Uterus (tissue), 2 donors: ENCODE data around the gene ZMPSTE24.

Source experiments
- CTCF ChIP-seq, 4 experiments: fragments of 200-600 bp in 2 of 4; fragments of 450-650 bp in 2 of 4; sonication (generic) in 2 of 4; IDR thresholded peaks; one replicate each; pipeline ENCODE4 v1.5.1; 2016 to 2019; ENCODE audit warnings: antibody characterized with exemption in 4 of 4, mild to moderate bottlenecking in 2 of 4, moderate library complexity in 1 of 4
- POLR2A ChIP-seq, 2 donors: fragments of 450-650 bp; IDR thresholded peaks; one replicate each; pipeline ENCODE4 v1.6.1; 2016; ENCODE audit warnings: antibody characterized with exemption in 2 of 2, mild to moderate bottlenecking in 1 of 2, moderate library complexity in 1 of 2

DNA sequence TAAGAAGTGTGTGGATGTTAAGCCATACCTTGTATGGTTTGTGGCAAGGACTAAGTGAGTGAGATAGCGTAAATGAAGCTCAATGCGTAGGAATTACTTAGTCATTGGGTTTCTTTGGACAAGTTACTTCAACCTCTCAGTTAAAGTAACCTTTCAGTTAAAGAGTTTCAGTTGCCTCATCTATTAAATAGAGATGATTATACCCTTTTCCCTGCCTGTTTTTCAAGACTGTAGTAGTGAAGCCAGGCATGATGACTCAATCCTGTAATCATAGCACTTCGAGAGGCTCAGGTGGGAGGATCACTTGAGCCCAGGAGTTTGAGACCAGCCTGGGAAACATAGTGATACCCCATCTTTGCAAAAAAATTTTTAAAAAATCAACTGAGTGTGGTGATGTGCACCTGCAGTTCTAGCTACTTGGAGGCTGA lies 6.3 kb downstream of the ZMPSTE24 start:
- TF ChIP-seq CTCF (IDR thresholded peaks at IDR 0.05) (no peak), POLR2A (IDR thresholded peaks at IDR 0.05) (no peak)
